HG02973 (cell line): Measurements from ENCODE around the gene MRPL52.
"Not testable (repeated sequence)": the region's sequence is repeated elsewhere in the genome, so short reads cannot be mapped to it uniquely, and the experiment has no call there.

Experiments used
- ATAC-seq: cut with Tn5 transposase; IDR thresholded peaks from one replicate; pipeline ENCODE4 v1.9.1; 2021; ENCODE audit warnings: moderate library complexity; ENCODE audit not compliant: unreplicated experiment

Gene MRPL52

GRCh38 chr14:22808388-22809209 is 21.1 kb upstream of the MRPL52 start:
- ATAC-seq: no peak

GRCh38 chr14:22811722-22812121 is 18.0 kb upstream of the MRPL52 start:
- ATAC-seq: no peak

- no peak for ATAC-seq
These were observed 16.9 kb upstream of the MRPL52 start for GRCh38 chr14:22812744-22813143.

GRCh38 chr14:22813145-22813544 is 16.5 kb upstream of the MRPL52 start:
- no peak for ATAC-seq

GRCh38 chr14:22814373-22814772 is 15.3 kb upstream of the MRPL52 start:
- no peak for ATAC-seq

GRCh38 chr14:22814941-22815713 is 14.6 kb upstream of the MRPL52 start, which contains the start of gene SLC7A7:
SLC7A7 (minus strand) TSS chr14:22815435; CDS start chr14:22813398, 2,037 bp downstream.
- no peak for ATAC-seq

GRCh38 chr14:22819151-22819988 is 10.3 kb upstream of the MRPL52 start:
- peak; percentile 38 for ATAC-seq

- ATAC-seq: no peak
These were observed 9.0 kb upstream of the MRPL52 start for GRCh38 chr14:22820731-22821130.

GRCh38 chr14:22821193-22822015 is 8.3 kb upstream of the MRPL52 start:
- no peak for ATAC-seq

GRCh38 chr14:22822016-22822570 is 7.6 kb upstream of the MRPL52 start:
- ATAC-seq: no peak

GRCh38 chr14:22822571-22823098 is 7.1 kb upstream of the MRPL52 start:
- no peak for ATAC-seq

GRCh38 chr14:22824711-22825359 is 4.9 kb upstream of the MRPL52 start:
- no peak for ATAC-seq

GRCh38 chr14:22829076-22829660 is 519 bp upstream of the MRPL52 start:
- ATAC-seq: not testable (repeated sequence)

- ATAC-seq: no peak
These were observed 840 bp downstream of the MRPL52 start for GRCh38 chr14:22830443-22831010.

- no peak for ATAC-seq
These were observed 5.8 kb downstream of the MRPL52 start for GRCh38 chr14:22835505-22835904.

GRCh38 chr14:22836301-22837113 is 6.8 kb downstream of the MRPL52 start, which contains the start of gene MMP14:
MMP14 (plus strand) TSS chr14:22836585; CDS start chr14:22836818, 233 bp downstream.
- no peak for ATAC-seq

GRCh38 chr14:22837114-22837749 is 7.5 kb downstream of the MRPL52 start:
- no peak for ATAC-seq
